Stimulated activated CD8-positive, alpha-beta memory T cell treated with anti-CD3 and anti-CD28 coated beads, Interleukin-12 subunit alpha, Interleukin-12 subunit beta, amount 100 ng/mL, for 1 hour (primary cell): ENCODE results near the gene AP4B1.
A peak's percentile ranks its signal among the peaks of the same experiment; 100 is the strongest.
"Not testable (repeated sequence)": the region's sequence is repeated elsewhere in the genome, so short reads cannot be mapped to it uniquely, and the experiment has no call there.

ENCODE experiments used
- DNase-seq: peaks from one replicate; pipeline ENCODE4 v3.0.0-alpha.2; 2020; ENCODE audit warnings: low read depth

The AP4B1 gene

GRCh38 chr1:113904674-113905434, at the start of gene AP4B1, which contains the start of gene DCLRE1B:
Gene AP4B1 (minus strand): TSS chr1:113904799. CDS start chr1:113904717, 82 bp downstream.
Gene DCLRE1B (plus strand): TSS chr1:113905326. CDS start chr1:113905587, 261 bp downstream.
- DNase-seq: peak; percentile 93

- DNase-seq: no peak
Measured at GRCh38 chr1:113951719-113952118, 47.1 kb upstream of the AP4B1 start.

- no peak for DNase-seq
Measured at GRCh38 chr1:113950908-113951307, 46.3 kb upstream of the AP4B1 start.

- no peak for DNase-seq
Measured at GRCh38 chr1:113949007-113949406, 44.4 kb upstream of the AP4B1 start.

DNA sequence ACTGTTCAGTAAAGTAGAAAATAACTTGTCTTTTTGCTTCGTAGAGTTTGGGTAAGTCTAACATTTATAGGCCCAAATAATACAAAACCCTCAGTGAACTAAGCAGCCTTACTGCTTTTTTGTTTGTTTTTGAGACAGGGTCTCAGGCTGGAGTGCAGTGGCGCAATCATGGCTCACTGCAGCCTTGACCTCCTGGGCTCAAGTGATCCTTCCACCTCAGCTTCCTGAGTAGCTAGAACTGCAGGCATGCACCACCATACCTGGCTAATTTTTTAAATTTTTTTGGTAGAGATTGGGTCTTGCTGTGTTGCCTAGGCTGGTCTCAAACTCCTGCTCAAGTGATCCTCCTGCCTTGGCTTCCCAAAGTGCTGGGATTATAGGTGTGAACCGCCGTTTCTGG, 43.6 kb upstream of the AP4B1 start:
- DNase-seq: not testable (repeated sequence)

GRCh38 chr1:113947388-113948107, 42.9 kb upstream of the AP4B1 start:
- DNase-seq: no peak

DNA sequence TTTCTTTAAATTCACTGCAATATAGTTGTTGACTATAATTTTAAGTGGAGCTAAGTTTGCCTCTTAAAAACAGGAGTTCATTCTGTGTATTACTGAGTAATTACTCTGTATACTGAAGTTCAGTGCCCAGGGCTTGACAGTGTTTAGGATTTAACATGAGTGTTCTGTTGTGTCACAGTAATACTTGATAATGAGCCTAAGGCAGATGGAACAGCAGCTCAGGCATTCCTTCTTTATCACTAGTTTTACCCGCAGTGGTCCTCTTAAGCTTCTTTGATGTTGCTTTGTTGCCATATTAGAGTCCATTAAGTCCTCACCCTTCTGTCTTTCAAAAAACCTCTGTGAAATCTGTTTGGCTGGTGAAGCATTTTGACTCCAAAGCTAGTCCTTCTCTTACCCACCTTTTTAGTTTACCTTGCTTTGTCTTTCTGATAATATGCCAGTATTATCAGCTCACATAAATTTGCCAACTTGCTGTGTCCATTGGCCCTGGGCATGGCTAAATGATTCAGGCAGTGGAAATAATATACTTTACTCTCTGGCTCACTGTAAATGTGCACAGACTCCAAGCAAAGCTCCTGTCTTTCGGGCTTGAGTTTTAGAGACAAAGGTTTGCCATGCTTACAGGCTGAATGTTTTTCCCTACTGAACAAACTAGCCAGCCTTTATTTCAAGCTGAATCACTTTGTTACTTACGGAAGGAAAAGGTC, 42.2 kb upstream of the AP4B1 start:
- DNase-seq: no peak

DNA sequence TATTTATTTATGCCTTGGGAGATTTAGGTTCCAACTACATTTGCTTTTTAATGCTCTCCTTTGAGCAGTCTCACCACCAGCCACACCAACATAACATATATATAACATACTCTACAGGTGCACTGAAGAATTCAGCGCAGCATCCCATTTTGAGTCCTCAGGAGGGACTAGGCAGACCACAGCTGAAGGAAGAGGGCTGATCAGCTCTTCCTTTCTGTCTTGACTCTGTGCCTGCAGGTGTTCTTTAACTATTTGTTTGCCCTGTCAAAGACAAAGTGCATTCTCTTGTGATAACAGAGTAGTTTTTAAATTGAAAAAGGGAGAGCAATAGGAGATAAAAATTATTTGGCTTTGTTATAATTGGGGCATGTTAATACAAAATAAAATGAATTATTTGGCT, 41.5 kb upstream of the AP4B1 start:
- no peak for DNase-seq

GRCh38 chr1:113945329-113945728, 40.7 kb upstream of the AP4B1 start:
- DNase-seq: no peak

GRCh38 chr1:113943028-113943811, 38.6 kb upstream of the AP4B1 start:
- DNase-seq: no peak

GRCh38 chr1:113942527-113942926, 37.9 kb upstream of the AP4B1 start:
- no peak for DNase-seq

DNA sequence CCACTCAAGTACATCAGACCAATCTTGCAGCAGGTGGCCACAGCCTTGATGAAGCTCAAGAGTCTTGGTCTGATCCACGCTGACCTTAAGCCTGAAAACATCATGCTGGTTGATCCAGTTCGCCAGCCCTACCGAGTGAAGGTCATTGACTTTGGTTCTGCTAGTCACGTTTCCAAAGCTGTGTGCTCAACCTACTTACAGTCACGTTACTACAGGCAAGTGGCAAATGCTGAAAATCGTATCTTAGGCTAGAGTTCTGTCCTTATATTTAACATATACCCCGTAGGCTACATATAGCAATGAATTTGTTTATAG, 36.6 kb upstream of the AP4B1 start:
- no peak for DNase-seq

GRCh38 chr1:113940365-113941244, 36.0 kb upstream of the AP4B1 start:
- DNase-seq: peak; percentile 27

GRCh38 chr1:113938192-113938591, 33.6 kb upstream of the AP4B1 start:
- DNase-seq: no peak

DNA sequence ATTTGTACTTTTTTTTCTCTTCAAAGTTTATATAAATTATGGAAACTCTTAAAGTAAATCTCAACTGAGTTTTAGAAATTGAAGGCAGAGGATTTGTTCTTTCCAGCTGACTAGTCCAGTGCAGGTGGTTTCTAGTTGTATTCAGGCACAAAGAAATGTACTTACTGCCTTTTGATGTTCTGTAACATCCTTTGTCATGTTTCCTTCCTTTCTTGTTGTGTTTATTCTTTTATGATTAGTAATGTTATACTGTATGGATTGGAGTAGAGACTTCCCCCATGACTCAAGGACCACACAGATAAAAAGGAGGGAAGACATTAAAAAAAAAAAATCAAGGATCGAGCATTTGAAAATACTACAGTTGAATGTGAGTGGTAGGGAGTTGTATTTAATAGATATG, 32.5 kb upstream of the AP4B1 start:
- DNase-seq: no peak

DNA sequence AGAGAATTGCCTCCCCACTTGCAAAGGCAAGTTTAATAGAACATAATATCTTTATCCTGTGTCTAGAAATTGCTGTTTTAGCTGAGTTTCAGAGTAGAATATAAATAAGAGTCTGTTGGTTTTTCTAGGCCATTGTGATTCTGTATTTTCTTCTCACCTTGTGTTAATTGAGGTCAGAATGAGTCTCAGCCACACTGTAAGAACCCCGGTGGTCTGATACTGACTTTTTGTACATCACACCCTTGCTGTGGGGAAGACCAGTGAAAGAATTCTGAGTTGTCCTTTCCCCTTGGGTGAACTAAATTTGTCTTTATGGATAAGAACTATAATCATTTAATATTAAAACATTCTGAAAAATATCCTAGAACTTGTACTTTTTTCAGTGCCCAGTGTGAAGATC, 31.4 kb upstream of the AP4B1 start:
- no peak for DNase-seq

DNA sequence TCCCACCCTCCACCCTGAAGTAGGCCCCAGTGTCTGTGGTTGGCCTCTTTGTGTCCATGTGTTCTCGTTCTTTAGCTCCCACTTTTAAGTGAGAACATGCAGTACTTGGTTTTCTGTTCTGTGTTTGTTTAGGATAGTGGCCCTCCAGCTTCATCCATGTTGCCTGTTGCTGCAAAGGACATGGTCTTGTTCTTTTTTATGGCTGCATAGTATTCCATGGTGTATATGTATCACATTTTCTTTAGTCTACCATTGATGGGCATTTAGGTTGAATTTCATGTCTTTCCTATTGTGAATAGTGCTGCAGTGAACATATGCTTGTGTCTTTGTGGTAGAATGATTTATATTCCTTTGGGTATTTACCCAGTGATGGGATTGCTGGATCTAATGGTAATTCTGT, 30.6 kb upstream of the AP4B1 start:
- DNase-seq: no peak

GRCh38 chr1:113934511-113935055, 30.0 kb upstream of the AP4B1 start:
- no peak for DNase-seq

- no peak for DNase-seq
Measured at GRCh38 chr1:113934006-113934405, 29.4 kb upstream of the AP4B1 start.

- DNase-seq: no peak
Measured at GRCh38 chr1:113931451-113931851, 26.9 kb upstream of the AP4B1 start.
